SK-N-SH treated with all-trans-retinoic acid at 6 μM for 48 hours (cell line): Measurements from ENCODE around the gene PES1.

Experiments used
- ATAC-seq: fragments of 200-7000 bp; cut with Tn5 transposase; 3 replicates; pipeline ENCODE4 v1.9.1; 2020; ENCODE audit warnings: mild to moderate bottlenecking, moderate library complexity
- ARNTL ChIP-seq: fragments of 450-650 bp; formaldehyde crosslinking; IDR thresholded peaks from 2 replicates; pipeline ENCODE4 v1.5.0; 2020; ENCODE audit warnings: low read depth, mild to moderate bottlenecking, moderate library complexity, borderline replicate concordance
- BACH2 ChIP-seq: fragments of 250-450 bp; sonication (Bioruptor Pico); IDR thresholded peaks from 2 replicates; pipeline ENCODE4 v1.9.0; 2021; ENCODE audit warnings: mild to moderate bottlenecking, borderline replicate concordance
- CSDC2 ChIP-seq: fragments of 250-450 bp; sonication (Bioruptor Pico); IDR thresholded peaks from 2 replicates; pipeline ENCODE4 v1.5.0; 2020; ENCODE audit warnings: mild to moderate bottlenecking, moderate library complexity
- GLIS3 ChIP-seq: fragments of 250-450 bp; sonication (Bioruptor Pico); IDR thresholded peaks from 2 replicates; pipeline ENCODE4 v1.5.0; 2020; ENCODE audit warnings: mild to moderate bottlenecking, moderate library complexity
- OSR1 ChIP-seq: fragments of 250-450 bp; sonication (Bioruptor Pico); IDR thresholded peaks from 2 replicates; pipeline ENCODE4 v1.8.0; 2022; ENCODE audit warnings: moderate library complexity, mild to moderate bottlenecking, inconsistent platforms
- PPARA ChIP-seq: fragments of 250-450 bp; sonication (Bioruptor Pico); IDR thresholded peaks from 2 replicates; pipeline ENCODE4 v1.5.0; 2020; ENCODE audit warnings: mild to moderate bottlenecking, borderline replicate concordance
- RARB ChIP-seq: fragments of 250-450 bp; sonication (Bioruptor Pico); IDR thresholded peaks from 2 replicates; pipeline ENCODE4 v1.8.0; 2021; ENCODE audit warnings: mild to moderate bottlenecking, moderate library complexity
- TCF4 ChIP-seq: fragments of 250-450 bp; sonication (Bioruptor Pico); IDR thresholded peaks from 2 replicates; pipeline ENCODE4 v1.8.0; 2021; ENCODE audit warnings: mild to moderate bottlenecking, moderate library complexity, borderline replicate concordance
- TOX ChIP-seq: fragments of 250-450 bp; sonication (Bioruptor Pico); IDR thresholded peaks from 2 replicates; pipeline ENCODE4 v1.8.0; 2021; ENCODE audit warnings: mild to moderate bottlenecking, moderate library complexity, borderline replicate concordance
- ZFP30 ChIP-seq: fragments of 450-650 bp; formaldehyde crosslinking; IDR thresholded peaks from 2 replicates; pipeline ENCODE4 v1.5.0; 2022; ENCODE audit warnings: mild to moderate bottlenecking, moderate library complexity
- ZNF565 ChIP-seq: fragments of 450-650 bp; formaldehyde crosslinking; conservative IDR thresholded peaks from 2 replicates; pipeline ENCODE4 v1.5.0; 2020; ENCODE audit warnings: low read depth, mild to moderate bottlenecking, moderate library complexity
- ZNF8 ChIP-seq: fragments of 450-650 bp; formaldehyde crosslinking; IDR thresholded peaks from 2 replicates; pipeline ENCODE4 v1.5.0; 2020; ENCODE audit warnings: mild to moderate bottlenecking, moderate library complexity
- TF ChIP-seq, protein P1 (sequence below): fragments of 250-450 bp; sonication (Bioruptor Pico); IDR thresholded peaks from 2 replicates; pipeline ENCODE4 v1.5.1; 2021; ENCODE audit warnings: mild to moderate bottlenecking, moderate library complexity
- TF ChIP-seq, protein P2 (sequence below): fragments of 250-450 bp; sonication (Bioruptor Pico); IDR thresholded peaks from 2 replicates; pipeline ENCODE4 v1.8.0; 2021; ENCODE audit warnings: low read depth, mild to moderate bottlenecking, moderate library complexity, borderline replicate concordance
- TF ChIP-seq, protein P3 (sequence below): fragments of 250-450 bp; sonication (Bioruptor Pico); IDR thresholded peaks from 2 replicates; pipeline ENCODE4 v1.8.0; 2020; ENCODE audit warnings: mild to moderate bottlenecking, moderate library complexity, borderline replicate concordance
- TF ChIP-seq, protein P4 (sequence below): fragments of 250-450 bp; sonication (Bioruptor Pico); IDR thresholded peaks from 2 replicates; pipeline ENCODE4 v1.5.0; 2020; ENCODE audit warnings: mild to moderate bottlenecking, moderate library complexity

The PES1 gene

DNA sequence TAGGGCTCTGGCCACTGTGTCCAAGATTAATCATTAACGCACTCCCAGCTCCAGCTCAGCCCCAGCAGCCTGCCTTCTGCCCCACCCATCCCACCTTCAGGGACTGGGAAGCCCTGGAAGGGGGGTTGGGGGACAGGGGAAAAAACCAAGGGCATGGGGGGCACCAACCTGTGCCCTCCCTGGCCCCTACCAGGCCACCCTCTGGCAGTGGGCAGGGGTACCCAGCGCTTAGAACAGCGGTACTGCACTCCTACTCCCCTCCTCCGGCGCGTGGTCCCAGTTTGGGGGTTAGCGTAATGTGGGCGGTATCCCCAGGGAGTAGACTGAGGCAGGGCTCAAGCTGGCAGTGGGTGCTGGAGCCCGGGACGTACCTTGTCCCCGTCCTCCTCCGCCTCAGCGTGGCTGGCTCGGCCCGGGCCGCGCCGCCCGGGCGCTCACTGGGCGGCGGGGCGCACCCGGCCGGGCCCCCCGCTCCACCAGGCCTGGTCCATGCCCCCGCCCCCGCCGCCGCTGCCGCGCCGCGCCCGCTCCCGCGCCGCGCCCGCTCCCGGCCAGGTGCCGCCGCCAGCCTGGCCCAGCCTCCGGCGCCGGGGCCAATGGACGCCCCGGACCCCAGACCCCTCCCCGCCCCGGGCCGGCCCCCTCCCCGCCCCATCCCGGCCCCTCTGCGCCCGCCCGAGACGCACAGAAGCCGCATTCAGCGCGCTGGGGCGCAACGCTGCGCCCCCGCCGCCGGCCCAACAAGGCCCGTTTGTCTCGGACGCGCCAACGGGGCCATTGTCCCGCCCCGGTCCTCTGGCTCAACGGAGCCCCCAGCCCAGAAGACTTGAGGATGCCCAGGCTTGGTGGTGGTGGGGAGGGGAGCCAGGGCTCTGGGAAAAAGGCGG lies 17.4 kb downstream of the PES1 start, which contains the start of gene GAL3ST1:
Gene GAL3ST1, minus strand, starts transcription at position 571 of the 887 bp plus-strand sequence. CDS start 17,273 bp downstream, outside the sequence.
- ATAC-seq, result no peak
- TF ChIP-seq BACH2 (CRISPR knock-in tag), result no peak
- TF ChIP-seq ZNF565 (CRISPR knock-in tag), result no peak
- TF ChIP-seq OSR1, result no peak
- TF ChIP-seq, protein P1, sequence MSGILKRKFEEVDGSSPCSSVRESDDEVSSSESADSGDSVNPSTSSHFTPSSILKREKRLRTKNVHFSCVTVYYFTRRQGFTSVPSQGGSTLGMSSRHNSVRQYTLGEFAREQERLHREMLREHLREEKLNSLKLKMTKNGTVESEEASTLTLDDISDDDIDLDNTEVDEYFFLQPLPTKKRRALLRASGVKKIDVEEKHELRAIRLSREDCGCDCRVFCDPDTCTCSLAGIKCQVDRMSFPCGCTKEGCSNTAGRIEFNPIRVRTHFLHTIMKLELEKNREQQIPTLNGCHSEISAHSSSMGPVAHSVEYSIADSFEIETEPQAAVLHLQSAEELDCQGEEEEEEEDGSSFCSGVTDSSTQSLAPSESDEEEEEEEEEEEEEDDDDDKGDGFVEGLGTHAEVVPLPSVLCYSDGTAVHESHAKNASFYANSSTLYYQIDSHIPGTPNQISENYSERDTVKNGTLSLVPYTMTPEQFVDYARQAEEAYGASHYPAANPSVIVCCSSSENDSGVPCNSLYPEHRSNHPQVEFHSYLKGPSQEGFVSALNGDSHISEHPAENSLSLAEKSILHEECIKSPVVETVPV (CRISPR knock-in tag), result no peak
- TF ChIP-seq CSDC2, result no peak
- TF ChIP-seq PPARA (CRISPR knock-in tag), result no peak
- no peak for TF ChIP-seq ZNF8 (CRISPR knock-in tag)
- no peak for TF ChIP-seq RARB (CRISPR knock-in tag)
- TF ChIP-seq TCF4, result no peak
- TF ChIP-seq, protein P2, sequence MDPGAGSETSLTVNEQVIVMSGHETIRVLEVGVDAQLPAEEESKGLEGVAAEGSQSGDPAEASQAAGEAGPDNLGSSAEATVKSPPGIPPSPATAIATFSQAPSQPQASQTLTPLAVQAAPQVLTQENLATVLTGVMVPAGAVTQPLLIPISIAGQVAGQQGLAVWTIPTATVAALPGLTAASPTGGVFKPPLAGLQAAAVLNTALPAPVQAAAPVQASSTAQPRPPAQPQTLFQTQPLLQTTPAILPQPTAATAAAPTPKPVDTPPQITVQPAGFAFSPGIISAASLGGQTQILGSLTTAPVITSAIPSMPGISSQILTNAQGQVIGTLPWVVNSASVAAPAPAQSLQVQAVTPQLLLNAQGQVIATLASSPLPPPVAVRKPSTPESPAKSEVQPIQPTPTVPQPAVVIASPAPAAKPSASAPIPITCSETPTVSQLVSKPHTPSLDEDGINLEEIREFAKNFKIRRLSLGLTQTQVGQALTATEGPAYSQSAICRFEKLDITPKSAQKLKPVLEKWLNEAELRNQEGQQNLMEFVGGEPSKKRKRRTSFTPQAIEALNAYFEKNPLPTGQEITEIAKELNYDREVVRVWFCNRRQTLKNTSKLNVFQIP (CRISPR knock-in tag), result no peak
- no peak for TF ChIP-seq TOX (CRISPR knock-in tag)
- TF ChIP-seq, protein P3, sequence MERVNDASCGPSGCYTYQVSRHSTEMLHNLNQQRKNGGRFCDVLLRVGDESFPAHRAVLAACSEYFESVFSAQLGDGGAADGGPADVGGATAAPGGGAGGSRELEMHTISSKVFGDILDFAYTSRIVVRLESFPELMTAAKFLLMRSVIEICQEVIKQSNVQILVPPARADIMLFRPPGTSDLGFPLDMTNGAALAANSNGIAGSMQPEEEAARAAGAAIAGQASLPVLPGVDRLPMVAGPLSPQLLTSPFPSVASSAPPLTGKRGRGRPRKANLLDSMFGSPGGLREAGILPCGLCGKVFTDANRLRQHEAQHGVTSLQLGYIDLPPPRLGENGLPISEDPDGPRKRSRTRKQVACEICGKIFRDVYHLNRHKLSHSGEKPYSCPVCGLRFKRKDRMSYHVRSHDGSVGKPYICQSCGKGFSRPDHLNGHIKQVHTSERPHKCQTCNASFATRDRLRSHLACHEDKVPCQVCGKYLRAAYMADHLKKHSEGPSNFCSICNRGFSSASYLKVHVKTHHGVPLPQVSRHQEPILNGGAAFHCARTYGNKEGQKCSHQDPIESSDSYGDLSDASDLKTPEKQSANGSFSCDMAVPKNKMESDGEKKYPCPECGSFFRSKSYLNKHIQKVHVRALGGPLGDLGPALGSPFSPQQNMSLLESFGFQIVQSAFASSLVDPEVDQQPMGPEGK, result no peak
- no peak for TF ChIP-seq GLIS3 (CRISPR knock-in tag)
- no peak for TF ChIP-seq ZFP30
- TF ChIP-seq, protein P4, sequence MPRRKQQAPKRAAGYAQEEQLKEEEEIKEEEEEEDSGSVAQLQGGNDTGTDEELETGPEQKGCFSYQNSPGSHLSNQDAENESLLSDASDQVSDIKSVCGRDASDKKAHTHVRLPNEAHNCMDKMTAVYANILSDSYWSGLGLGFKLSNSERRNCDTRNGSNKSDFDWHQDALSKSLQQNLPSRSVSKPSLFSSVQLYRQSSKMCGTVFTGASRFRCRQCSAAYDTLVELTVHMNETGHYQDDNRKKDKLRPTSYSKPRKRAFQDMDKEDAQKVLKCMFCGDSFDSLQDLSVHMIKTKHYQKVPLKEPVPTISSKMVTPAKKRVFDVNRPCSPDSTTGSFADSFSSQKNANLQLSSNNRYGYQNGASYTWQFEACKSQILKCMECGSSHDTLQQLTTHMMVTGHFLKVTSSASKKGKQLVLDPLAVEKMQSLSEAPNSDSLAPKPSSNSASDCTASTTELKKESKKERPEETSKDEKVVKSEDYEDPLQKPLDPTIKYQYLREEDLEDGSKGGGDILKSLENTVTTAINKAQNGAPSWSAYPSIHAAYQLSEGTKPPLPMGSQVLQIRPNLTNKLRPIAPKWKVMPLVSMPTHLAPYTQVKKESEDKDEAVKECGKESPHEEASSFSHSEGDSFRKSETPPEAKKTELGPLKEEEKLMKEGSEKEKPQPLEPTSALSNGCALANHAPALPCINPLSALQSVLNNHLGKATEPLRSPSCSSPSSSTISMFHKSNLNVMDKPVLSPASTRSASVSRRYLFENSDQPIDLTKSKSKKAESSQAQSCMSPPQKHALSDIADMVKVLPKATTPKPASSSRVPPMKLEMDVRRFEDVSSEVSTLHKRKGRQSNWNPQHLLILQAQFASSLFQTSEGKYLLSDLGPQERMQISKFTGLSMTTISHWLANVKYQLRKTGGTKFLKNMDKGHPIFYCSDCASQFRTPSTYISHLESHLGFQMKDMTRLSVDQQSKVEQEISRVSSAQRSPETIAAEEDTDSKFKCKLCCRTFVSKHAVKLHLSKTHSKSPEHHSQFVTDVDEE, result no peak

DNA sequence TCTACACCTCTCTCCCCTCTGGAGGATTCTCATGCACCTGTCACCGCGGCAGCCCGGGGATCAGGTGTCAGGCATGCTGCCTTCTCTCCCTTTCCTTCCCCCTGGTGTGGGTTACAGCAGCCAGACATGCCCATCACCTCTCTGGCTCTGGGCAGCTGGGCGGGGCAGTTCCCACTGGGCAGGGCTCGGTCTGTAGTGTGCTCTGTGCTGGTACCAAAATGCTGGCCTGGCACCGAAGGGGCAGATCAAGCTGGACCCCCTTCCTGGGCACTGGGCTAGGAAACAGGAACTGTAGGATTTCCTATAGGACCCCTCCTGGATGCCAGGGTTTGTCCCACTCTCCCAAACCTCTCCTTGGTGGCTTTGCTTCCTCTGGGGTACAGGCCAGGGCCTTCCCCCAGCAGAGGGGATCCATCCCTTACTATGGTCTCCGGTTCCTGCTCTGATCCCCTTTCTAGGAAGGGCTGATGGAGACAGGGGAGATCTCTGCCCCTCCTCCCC lies 18.1 kb downstream of the PES1 start:
- no peak; the same call in 2 of the 3 replicates for ATAC-seq
- TF ChIP-seq TCF4 (no peak), GLIS3 (CRISPR knock-in tag) (no peak), PPARA (CRISPR knock-in tag) (no peak), ARNTL (CRISPR knock-in tag) (no peak), OSR1 (no peak)

DNA sequence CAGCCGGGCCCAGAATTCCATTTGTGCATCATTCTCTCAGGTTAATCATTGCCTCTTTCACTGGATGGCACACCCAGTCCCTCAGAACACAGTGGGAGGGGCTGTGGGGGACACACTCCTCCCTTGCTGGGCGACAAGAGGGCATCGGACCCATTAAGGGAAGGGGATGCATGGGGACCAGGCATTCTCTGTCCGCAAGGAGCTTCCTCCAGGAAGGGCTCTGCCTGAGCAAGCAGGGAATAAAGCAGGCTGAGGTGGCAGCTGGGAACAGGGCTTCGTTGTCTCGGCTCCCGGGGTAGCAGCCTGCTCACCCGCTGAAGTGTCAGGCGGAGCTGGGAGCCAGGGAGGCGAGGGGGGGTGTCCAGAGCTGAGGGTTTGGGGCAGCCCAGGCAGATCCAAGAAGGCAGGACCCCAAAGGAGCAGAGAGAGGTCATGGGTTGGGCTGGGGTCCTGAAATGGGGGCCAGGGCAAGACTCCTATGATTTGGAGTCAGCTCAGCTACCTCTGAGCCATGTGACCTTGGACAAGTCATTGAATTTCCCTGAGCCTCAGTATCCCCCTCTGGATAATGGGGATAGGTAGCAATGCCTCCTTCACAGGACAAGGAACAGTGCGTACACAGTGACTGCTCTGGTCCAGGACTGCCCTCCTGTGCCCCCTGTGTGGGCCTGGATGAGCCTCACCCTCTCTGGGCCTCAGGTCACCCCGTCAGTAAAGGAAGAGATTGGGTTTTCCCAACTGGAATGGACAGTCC lies 18.7 kb downstream of the PES1 start:
- no peak for TF ChIP-seq ZNF8 (CRISPR knock-in tag)
- no peak; the same call in 2 of the 3 replicates for ATAC-seq

DNA sequence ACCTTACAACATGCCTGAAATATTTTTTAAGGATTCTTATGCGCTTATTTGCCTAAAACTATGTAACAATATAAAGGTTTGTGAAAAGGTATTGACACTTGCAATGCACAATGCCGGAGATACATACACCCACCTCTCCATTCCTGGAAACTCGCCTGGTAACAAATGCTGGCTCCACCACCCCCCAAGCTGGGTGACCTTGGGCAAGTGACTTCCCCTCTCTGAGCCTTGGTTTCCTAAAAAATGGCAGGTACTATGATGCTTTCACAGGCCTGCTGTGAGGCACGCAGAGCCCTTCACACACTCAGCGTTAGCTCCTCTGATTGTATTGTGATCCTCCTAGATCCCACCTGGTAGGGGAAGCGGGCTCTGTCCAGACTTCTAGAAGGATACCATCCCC lies 19.5 kb downstream of the PES1 start:
- no peak for TF ChIP-seq RARB (CRISPR knock-in tag)
- TF ChIP-seq BACH2 (CRISPR knock-in tag), result no peak
- TF ChIP-seq, protein P1 (CRISPR knock-in tag), result no peak
- TF ChIP-seq ZNF565 (CRISPR knock-in tag), result no peak
- ATAC-seq, result no peak
